K562 (cell line): ENCODE measurements around the gene ZSWIM1.

Experiments
- BMI1 ChIP-seq: fragments of 150-350 bp; IDR thresholded peaks from 2 replicates; pipeline ENCODE4 v1.6.1; 2014; ENCODE audit warnings: low read length
- CREM ChIP-seq: IDR thresholded peaks from 2 replicates; pipeline ENCODE4 v1.6.1; 2014; ENCODE audit warnings: antibody characterized with exemption, low read depth
- CTCF ChIP-seq, 3 experiments: IDR thresholded peaks in 2 of 3; conservative IDR thresholded peaks in 1 of 3; 2 replicates each; pipeline ENCODE4 v1.5.1; 2011 to 2012; ENCODE audit warnings: low read length in 3 of 3, mild to moderate bottlenecking in 3 of 3, control low read depth in 2 of 3, improper control_type of control experiment in 1 of 3, inconsistent platforms in 1 of 3, low read depth in 1 of 3, mixed read lengths in 1 of 3, moderate library complexity in 1 of 3; ENCODE audit not compliant: insufficient read depth in 2 of 3
- SIN3A ChIP-seq, 2 experiments: fragments of 150-350 bp in 1 of 2; IDR thresholded peaks; 2 replicates each; pipeline ENCODE4 v1.6.1; 2011 to 2016; ENCODE audit warnings: borderline replicate concordance in 2 of 2, low read depth in 2 of 2, low read length in 2 of 2, mild to moderate bottlenecking in 2 of 2, moderate library complexity in 2 of 2; ENCODE audit not compliant: control insufficient read depth in 1 of 2
- TARDBP ChIP-seq: fragments of 450-650 bp; IDR thresholded peaks from 2 replicates; pipeline ENCODE4 v1.6.1; 2016

DNA sequence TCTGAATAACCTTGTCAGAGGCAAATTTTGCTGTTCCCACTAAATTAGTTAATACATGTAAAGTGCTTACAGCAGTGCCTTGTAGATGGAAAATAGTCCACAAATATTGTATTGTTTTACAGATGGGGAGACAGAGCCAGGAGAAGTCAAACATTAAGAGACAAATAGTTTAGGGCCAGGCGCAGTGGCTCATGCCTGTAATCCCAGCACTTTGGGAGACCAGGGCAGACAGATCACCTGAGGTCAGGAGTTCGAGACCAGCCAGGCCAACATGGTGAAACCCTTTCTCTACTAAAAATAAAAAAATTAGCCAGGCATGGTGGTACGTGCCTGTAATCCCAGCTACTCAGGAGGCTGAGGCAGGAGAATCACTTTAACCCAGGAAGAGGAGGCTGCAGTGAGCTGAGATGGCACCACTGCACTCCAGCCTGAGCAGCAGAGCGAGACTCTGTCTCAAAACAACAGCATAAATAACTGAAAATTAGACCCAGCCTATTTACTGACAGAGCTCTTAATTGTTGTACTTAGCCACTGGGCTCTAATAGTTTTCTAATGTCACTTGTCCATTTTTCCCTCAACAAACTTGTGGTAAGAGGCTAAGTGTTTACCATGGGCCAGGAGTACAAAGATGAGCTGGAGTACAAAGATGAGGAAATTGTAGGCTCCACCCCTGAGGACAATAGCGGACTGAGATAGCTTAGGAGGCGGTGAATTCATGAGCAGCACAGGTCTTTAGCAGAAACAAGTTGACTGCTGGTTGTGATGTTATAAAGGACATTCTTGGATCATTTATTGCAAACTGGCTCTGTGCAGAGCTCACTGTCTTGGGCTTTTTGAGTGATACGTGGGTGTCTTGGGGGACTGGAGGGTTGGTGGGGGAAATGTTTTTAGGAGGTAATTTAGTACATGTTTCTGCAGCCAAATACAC is 17.2 kb upstream of the ZSWIM1 start:
- TF ChIP-seq BMI1 (no peak), CTCF (IDR thresholded peaks at IDR 0.05 in 2 of 3, conservative IDR thresholded peaks at IDR 0.05 in 1 of 3; ENCODE audit: insufficient read depth in 2 of 3, low read depth in 1 of 3, low read length in 3 of 3) (no peak), SIN3A (IDR thresholded peaks at IDR 0.05; ENCODE audit: borderline replicate concordance in 2 of 2, control insufficient read depth in 1 of 2, low read depth in 2 of 2, low read length in 2 of 2) (no peak), CREM (no peak), TARDBP (no peak)
